ENCODE results near the gene LAYN. TPM values are rescaled to one million over a fixed set of nuclear protein-coding genes. Genes with fewer than 3 reads are reported as not detected.

LAYN gene
- total and polyA plus RNA-seq, 9 of the 15 experiments (the other 6 are each of a cell fraction or from before 2014, with no cell fraction given): not detected

DNA sequence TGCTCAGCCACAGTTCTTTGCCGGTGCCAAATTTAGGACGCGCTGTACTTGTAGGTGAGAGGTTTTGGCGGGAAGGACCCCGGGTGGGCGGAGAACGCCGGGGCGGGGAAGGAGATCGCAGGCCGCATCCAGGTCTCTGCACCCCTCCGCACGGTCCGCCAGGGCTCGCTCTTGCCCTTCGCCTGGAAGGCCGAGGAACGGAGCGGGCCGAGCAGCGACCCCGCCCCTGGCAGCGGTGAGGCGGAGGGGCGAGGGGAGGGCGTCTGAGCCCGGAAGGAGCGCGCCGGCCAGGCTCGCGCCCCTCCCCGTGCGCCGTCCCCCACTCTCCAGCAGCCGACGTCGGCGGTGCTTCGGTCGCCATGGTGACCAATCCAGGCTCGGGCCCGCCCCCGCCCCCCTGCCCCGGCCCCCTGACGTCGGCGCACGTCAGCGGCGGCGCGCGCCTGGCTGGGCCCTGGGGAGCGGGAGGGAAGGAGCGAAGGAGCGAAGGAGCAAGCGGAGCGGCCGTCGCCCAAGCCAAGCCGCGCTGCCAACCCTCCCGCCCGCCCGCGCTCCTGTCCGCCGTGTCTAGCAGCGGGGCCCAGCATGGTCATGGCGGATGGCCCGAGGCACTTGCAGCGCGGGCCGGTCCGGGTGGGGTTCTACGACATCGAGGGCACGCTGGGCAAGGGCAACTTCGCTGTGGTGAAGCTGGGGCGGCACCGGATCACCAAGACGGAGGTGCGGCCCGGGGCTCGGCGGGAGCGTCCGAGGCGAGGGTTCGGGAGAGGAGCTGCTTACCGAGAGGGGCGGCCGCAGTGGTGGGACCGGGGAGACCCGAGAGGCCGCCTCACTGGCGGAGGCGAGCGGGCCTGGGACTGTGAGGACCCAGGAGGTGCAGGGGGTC lies 61.7 kb downstream of the LAYN start, which contains the start of gene SIK2 (continued):
- TF ChIP-seq, protein P1, sequence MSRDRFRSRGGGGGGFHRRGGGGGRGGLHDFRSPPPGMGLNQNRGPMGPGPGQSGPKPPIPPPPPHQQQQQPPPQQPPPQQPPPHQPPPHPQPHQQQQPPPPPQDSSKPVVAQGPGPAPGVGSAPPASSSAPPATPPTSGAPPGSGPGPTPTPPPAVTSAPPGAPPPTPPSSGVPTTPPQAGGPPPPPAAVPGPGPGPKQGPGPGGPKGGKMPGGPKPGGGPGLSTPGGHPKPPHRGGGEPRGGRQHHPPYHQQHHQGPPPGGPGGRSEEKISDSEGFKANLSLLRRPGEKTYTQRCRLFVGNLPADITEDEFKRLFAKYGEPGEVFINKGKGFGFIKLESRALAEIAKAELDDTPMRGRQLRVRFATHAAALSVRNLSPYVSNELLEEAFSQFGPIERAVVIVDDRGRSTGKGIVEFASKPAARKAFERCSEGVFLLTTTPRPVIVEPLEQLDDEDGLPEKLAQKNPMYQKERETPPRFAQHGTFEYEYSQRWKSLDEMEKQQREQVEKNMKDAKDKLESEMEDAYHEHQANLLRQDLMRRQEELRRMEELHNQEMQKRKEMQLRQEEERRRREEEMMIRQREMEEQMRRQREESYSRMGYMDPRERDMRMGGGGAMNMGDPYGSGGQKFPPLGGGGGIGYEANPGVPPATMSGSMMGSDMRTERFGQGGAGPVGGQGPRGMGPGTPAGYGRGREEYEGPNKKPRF (IDR thresholded peaks at IDR 0.05; ENCODE audit: low read depth, low read length): no peak
- TF ChIP-seq, protein P2, sequence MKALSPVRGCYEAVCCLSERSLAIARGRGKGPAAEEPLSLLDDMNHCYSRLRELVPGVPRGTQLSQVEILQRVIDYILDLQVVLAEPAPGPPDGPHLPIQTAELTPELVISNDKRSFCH (CRISPR knock-in tag; IDR thresholded peaks at IDR 0.05): no peak
- TF ChIP-seq, protein P2 (tag; IDR thresholded peaks at IDR 0.05): no peak
- no peak for TF ChIP-seq CEBPB (tag; IDR thresholded peaks at IDR 0.05)
- TF ChIP-seq MEF2A (IDR thresholded peaks at IDR 0.05; ENCODE audit: control insufficient read depth, low read depth, low read length): no peak
- no peak for TF ChIP-seq KDM4B (IDR thresholded peaks at IDR 0.05; ENCODE audit: borderline replicate concordance in 2 of 2, low read depth in 1 of 2)
- TF ChIP-seq, protein P3, sequence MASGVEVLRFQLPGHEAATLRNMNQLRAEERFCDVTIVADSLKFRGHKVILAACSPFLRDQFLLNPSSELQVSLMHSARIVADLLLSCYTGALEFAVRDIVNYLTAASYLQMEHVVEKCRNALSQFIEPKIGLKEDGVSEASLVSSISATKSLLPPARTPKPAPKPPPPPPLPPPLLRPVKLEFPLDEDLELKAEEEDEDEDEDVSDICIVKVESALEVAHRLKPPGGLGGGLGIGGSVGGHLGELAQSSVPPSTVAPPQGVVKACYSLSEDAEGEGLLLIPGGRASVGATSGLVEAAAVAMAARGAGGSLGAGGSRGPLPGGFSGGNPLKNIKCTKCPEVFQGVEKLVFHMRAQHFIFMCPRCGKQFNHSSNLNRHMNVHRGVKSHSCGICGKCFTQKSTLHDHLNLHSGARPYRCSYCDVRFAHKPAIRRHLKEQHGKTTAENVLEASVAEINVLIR (CRISPR knock-in tag; IDR thresholded peaks at IDR 0.05): 0 out of 2 replicates have a peak, but pooled peaks have one; percentile 43
- peak; percentile 92 for TF ChIP-seq LCOR (CRISPR knock-in tag; IDR thresholded peaks at IDR 0.05)
- peak; percentile 65 for TF ChIP-seq ATF7 (IDR thresholded peaks at IDR 0.05)
- peak; percentile 57 for TF ChIP-seq SOX6 (IDR thresholded peaks at IDR 0.05)
- no peak for TF ChIP-seq CHD1 (IDR thresholded peaks at IDR 0.05; ENCODE audit: low read length)
- TF ChIP-seq HNRNPH1 (optimal IDR thresholded peaks at IDR 0.05; ENCODE audit: low read depth, low read length): no peak
- no peak for TF ChIP-seq BRD4 (IDR thresholded peaks at IDR 0.05)
- no peak for TF ChIP-seq ZNF165 (CRISPR knock-in tag; IDR thresholded peaks at IDR 0.05; ENCODE audit: borderline replicate concordance)
- TF ChIP-seq KLF16 (IDR thresholded peaks at IDR 0.05): no peak
- no peak for TF ChIP-seq ZNF232 (CRISPR knock-in tag; IDR thresholded peaks at IDR 0.05)
- no peak for TF ChIP-seq ZNF41 (CRISPR knock-in tag; conservative IDR thresholded peaks at IDR 0.05)
- TF ChIP-seq ZSCAN29 (IDR thresholded peaks at IDR 0.05): no peak
- TF ChIP-seq BRD9 (IDR thresholded peaks at IDR 0.05; ENCODE audit: low read depth, partially characterized antibody): no peak
- TF ChIP-seq KLF1 (tag; IDR thresholded peaks at IDR 0.05): peak; percentile 84; the same call in 1 of the 2 replicates
- TF ChIP-seq CCNT2 (IDR thresholded peaks at IDR 0.05; ENCODE audit: borderline replicate concordance, extremely low read depth, insufficient read length, low read depth, low read length): peak; percentile 91
- TF ChIP-seq CREB1 (IDR thresholded peaks at IDR 0.05): peak; percentile 88
- TF ChIP-seq CREB1 (CRISPR knock-in tag; IDR thresholded peaks at IDR 0.05): peak; percentile 77
- TF ChIP-seq YBX1 (IDR thresholded peaks at IDR 0.05): no peak
- TF ChIP-seq PHF20 (IDR thresholded peaks at IDR 0.05; ENCODE audit: partially characterized antibody): no peak
- TF ChIP-seq STAG1 (CRISPR knock-in tag; IDR thresholded peaks at IDR 0.05; ENCODE audit: borderline replicate concordance): peak; percentile 92; the same call in 1 of the 2 replicates
- peak; percentile 50; the same call in 1 of the 2 replicates for TF ChIP-seq ESRRA (IDR thresholded peaks at IDR 0.05; ENCODE audit: borderline replicate concordance, low read depth)
- no peak for TF ChIP-seq KAT2B (IDR thresholded peaks at IDR 0.05; ENCODE audit: low read depth, low read length)

Measured in K562 (cell line).